ENCODE measurements around the gene PTCD3. TPM values are rescaled to one million over a fixed set of nuclear protein-coding genes. Genes with fewer than 3 reads are reported as not detected.

Gene PTCD3
- polyA plus RNA-seq, 1 of the 3 experiments (the other 2 are of a cell fraction): 44.5 TPM

- Histone ChIP-seq H3K27me3 (ENCODE audit: insufficient read depth) (no peaks in the 10 kb centered on the region), H3K9ac (no peak overlapping the region), H3K9me2 (no peaks in the 10 kb centered on the region), H3K9me3 (no peaks in the 10 kb centered on the region), H3K4me2 (no peak overlapping the region), H3K79me2 (ENCODE audit: insufficient read depth) (no peaks in the 10 kb centered on the region; the same call in 1 of the 2 replicates), H3K4me1 (ENCODE audit: control insufficient read depth in 1 of 2, insufficient read depth in 2 of 2, low read depth in 1 of 2, low read length in 1 of 2) (no peaks in the 10 kb centered on the region; a peak in 1 of 4 replicates), H3K27ac (ENCODE audit: low read depth in 2 of 2, low read length in 1 of 2) (no peak overlapping the region), H3F3A (replicated peaks; ENCODE audit: insufficient read depth) (peaks cover 5% of the 10 kb centered on the region), H3K4me3 (ENCODE audit: low read depth in 2 of 2, low read length in 1 of 2) (no peak overlapping the region), H2AFZ (ENCODE audit: low read depth) (no peak overlapping the region), H4K20me1 (ENCODE audit: insufficient read depth) (no peaks in the 10 kb centered on the region), H3K36me3 (replicated peaks in 1 of 2; ENCODE audit: control insufficient read depth in 1 of 2, insufficient read depth in 2 of 2, low read length in 1 of 2) (peaks cover 52 to 58% of the 10 kb centered on the region in 2 experiments)
- TF ChIP-seq TEAD4 (IDR thresholded peaks at IDR 0.05; ENCODE audit: borderline replicate concordance, insufficient read depth) (no peak), CTCF (IDR thresholded peaks at IDR 0.05) (peak; percentile 64)
- POLR2A ChIA-PET: no interaction called here
- CTCF ChIA-PET: interaction anchor here (0.6 to 7.8 kb wide), 21 partner anchors 8 to 451 kb away, joined by 3 to 43 read pairs (median 4); partner anchors contain the start of genes POLR1A and PTCD3
- 84% methylated on average over 13 of the region's 14 CpGs for WGBS (ENCODE audit: low lambda C conversion rate)
- DNase-seq: peak; percentile 49
Measured at GRCh38 chr2:86087936-86088850, 17.8 kb upstream of the PTCD3 start.

GRCh38 chr2:86094229-86094628 lies 11.8 kb upstream of the PTCD3 start:
- POLR2A ChIA-PET: no interaction called here

GRCh38 chr2:86097114-86097896 lies 8.7 kb upstream of the PTCD3 start:
- H3K9ac ChIP-seq: no peak overlapping the region
- H2AFZ ChIP-seq (ENCODE audit: low read depth): no peak overlapping the region
- peaks cover 69% of the 10 kb centered on the region for H3K79me2 ChIP-seq (ENCODE audit: insufficient read depth)
- no peak overlapping the region for H3K4me3 ChIP-seq (ENCODE audit: low read depth in 2 of 2, low read length in 1 of 2)
- no peak overlapping the region for H3K4me2 ChIP-seq
- no peaks in the 10 kb centered on the region for H3K27me3 ChIP-seq (ENCODE audit: insufficient read depth)
- no peak overlapping the region for H3K27ac ChIP-seq (ENCODE audit: low read depth in 2 of 2, low read length in 1 of 2)
- peaks cover 9% of the 10 kb centered on the region for H3F3A ChIP-seq (replicated peaks; ENCODE audit: insufficient read depth)
- CTCF ChIA-PET: interaction anchor here (1.3 to 1.9 kb wide), 2 partner anchors 17 kb away, joined by 5 read pairs; no protein-coding TSS in a partner anchor
- 96% methylated on average over 3 of the region's 3 CpGs for WGBS (ENCODE audit: low lambda C conversion rate)
- H3K36me3 ChIP-seq (replicated peaks in 1 of 2; ENCODE audit: control insufficient read depth in 1 of 2, insufficient read depth in 2 of 2, low read length in 1 of 2): peaks cover 53 to 61% of the 10 kb centered on the region in 2 experiments
- no peak for DNase-seq
- POLR2A ChIA-PET: no interaction called here
- no peaks in the 10 kb centered on the region for H3K4me1 ChIP-seq (ENCODE audit: control insufficient read depth in 1 of 2, insufficient read depth in 2 of 2, low read depth in 1 of 2, low read length in 1 of 2)
- no peaks in the 10 kb centered on the region for H3K9me3 ChIP-seq
- H4K20me1 ChIP-seq (ENCODE audit: insufficient read depth): no peaks in the 10 kb centered on the region
- no peaks in the 10 kb centered on the region for H3K9me2 ChIP-seq
- TF ChIP-seq USF2 (IDR thresholded peaks at IDR 0.05; ENCODE audit: borderline replicate concordance, low read depth, low read length): no peak
- TF ChIP-seq SMC3 (IDR thresholded peaks at IDR 0.05; ENCODE audit: low read depth, low read length): no peak
- TF ChIP-seq REST (IDR thresholded peaks at IDR 0.05; ENCODE audit: low read depth, low read length): no peak
- no peak for TF ChIP-seq FOSL2 (IDR thresholded peaks at IDR 0.05; ENCODE audit: borderline replicate concordance, low read depth)
- TF ChIP-seq TAF1 (IDR thresholded peaks at IDR 0.05; ENCODE audit: borderline replicate concordance, low read depth, low read length): no peak
- TF ChIP-seq NRF1 (IDR thresholded peaks at IDR 0.05; ENCODE audit: low read depth, low read length): no peak
- TF ChIP-seq EP300 (IDR thresholded peaks at IDR 0.05; ENCODE audit: borderline replicate concordance in 1 of 2, low read depth in 1 of 2, low read length in 1 of 2): no peak
- no peak for TF ChIP-seq MEF2A (IDR thresholded peaks at IDR 0.05; ENCODE audit: borderline replicate concordance, low read depth)

More at GRCh38 chr2:86094229-86094628, 11.8 kb upstream of the PTCD3 start:
- 100% methylated on average over 1 of the region's 1 CpG for WGBS (ENCODE audit: low lambda C conversion rate)
- Histone ChIP-seq H3K36me3 (replicated peaks in 1 of 2; ENCODE audit: control insufficient read depth in 1 of 2, insufficient read depth in 2 of 2, low read length in 1 of 2) (peaks cover 58 to 66% of the 10 kb centered on the region in 2 experiments), H3K27me3 (ENCODE audit: insufficient read depth) (no peaks in the 10 kb centered on the region), H3K79me2 (ENCODE audit: insufficient read depth) (peaks cover 43% of the 10 kb centered on the region), H2AFZ (ENCODE audit: low read depth) (no peak overlapping the region), H3K9me3 (no peaks in the 10 kb centered on the region), H4K20me1 (ENCODE audit: insufficient read depth) (no peaks in the 10 kb centered on the region), H3K4me3 (ENCODE audit: low read depth in 2 of 2, low read length in 1 of 2) (no peak overlapping the region), H3K9me2 (no peaks in the 10 kb centered on the region), H3K4me2 (no peak overlapping the region), H3K4me1 (ENCODE audit: control insufficient read depth in 1 of 2, insufficient read depth in 2 of 2, low read depth in 1 of 2, low read length in 1 of 2) (no peaks in the 10 kb centered on the region), H3F3A (replicated peaks; ENCODE audit: insufficient read depth) (peaks cover 9% of the 10 kb centered on the region), H3K9ac (no peak overlapping the region), H3K27ac (ENCODE audit: low read depth in 2 of 2, low read length in 1 of 2) (no peak overlapping the region)
- no peak for DNase-seq
- CTCF ChIA-PET: interaction anchor here (3.1 to 7.8 kb wide), 2 partner anchors 15 to 267 kb away, joined by 11 to 43 read pairs; no protein-coding TSS in a partner anchor
- TF ChIP-seq TAF1 (IDR thresholded peaks at IDR 0.05; ENCODE audit: borderline replicate concordance, low read depth, low read length): no peak
